Gastroesophageal sphincter (tissue), 3 donors: ENCODE measurements around the gene PLAGL2.

Source experiments
- CTCF ChIP-seq, 4 experiments: fragments of 200-600 bp in 2 of 4; fragments of 450-650 bp in 2 of 4; sonication (generic) in 1 of 4; IDR thresholded peaks; one replicate each; pipeline ENCODE4 v1.5.1; 2017 to 2019; ENCODE audit warnings: antibody characterized with exemption in 4 of 4, mild to moderate bottlenecking in 2 of 4, moderate library complexity in 2 of 4
- POLR2A ChIP-seq, 2 donors: fragments of 450-650 bp; IDR thresholded peaks; one replicate each; pipeline ENCODE4 v1.6.1; 2017; ENCODE audit warnings: antibody characterized with exemption in 2 of 2, mild to moderate bottlenecking in 2 of 2, moderate library complexity in 1 of 2

DNA sequence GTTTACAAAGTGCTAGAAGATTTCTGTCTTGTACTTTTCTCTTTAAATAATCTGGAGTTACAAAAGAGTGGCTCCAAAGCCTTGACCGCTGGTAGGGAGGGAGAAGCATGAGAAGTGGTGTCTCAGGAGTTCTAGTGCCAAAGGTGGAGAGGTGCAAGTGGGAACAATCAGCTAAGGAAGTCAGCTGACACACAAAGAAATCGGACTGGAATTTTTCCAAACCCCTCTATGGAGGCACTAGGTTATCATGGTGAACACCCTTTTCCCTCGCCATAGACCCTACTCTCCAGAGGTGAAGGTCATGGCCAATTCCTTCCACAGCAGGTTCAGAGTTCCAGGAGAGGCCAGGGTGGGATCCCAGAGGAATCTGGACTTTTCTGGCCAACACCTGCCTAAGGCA, 14.8 kb downstream of the PLAGL2 start:
- TF ChIP-seq CTCF (IDR thresholded peaks at IDR 0.05): no peak
- no peak for TF ChIP-seq POLR2A (IDR thresholded peaks at IDR 0.05)
